Measurements from ENCODE around the gene SLX4IP. TPM values are rescaled to one million over a fixed set of nuclear protein-coding genes. Genes with fewer than 3 reads are reported as not detected.

Gene SLX4IP
- total and polyA plus RNA-seq, 2 of the 13 experiments (the other 11 are each of a cell fraction or from before 2014, with no cell fraction given) = 3.6 to 7.3 TPM

DNA sequence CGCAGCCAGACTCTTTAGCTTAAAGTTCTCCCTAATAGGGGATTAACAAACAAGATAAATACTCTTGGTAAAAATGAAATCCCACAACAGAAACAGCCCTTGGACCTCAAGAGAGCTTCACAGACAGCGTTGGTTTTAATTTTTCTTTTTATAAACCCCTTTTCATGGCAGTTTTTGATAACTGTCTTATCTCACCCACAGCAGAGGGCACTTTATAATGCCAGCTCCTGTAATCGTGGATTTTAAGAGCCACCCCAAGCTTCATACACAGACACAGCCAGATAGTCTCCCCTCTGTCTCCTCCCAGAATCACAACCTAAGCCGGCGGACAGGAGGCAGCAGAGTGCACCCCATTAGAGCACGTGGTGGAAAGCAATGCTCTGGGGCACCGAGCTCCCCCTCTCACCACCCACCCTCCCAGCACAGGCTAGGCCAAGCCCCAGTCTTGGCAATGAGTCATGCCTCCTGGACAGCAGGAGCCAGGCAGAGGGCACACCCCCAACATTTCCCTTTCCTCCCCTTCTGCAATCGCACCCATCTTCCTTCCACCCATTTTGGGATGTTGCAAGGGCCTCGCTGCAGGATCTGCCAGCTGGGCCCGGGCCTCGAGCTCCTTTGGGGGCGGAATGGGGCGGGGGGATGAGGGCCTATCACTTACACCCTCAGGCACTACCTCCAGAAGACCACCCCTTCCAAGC is 236.3 kb downstream of the SLX4IP start (continued):
- TF ChIP-seq, protein P1, sequence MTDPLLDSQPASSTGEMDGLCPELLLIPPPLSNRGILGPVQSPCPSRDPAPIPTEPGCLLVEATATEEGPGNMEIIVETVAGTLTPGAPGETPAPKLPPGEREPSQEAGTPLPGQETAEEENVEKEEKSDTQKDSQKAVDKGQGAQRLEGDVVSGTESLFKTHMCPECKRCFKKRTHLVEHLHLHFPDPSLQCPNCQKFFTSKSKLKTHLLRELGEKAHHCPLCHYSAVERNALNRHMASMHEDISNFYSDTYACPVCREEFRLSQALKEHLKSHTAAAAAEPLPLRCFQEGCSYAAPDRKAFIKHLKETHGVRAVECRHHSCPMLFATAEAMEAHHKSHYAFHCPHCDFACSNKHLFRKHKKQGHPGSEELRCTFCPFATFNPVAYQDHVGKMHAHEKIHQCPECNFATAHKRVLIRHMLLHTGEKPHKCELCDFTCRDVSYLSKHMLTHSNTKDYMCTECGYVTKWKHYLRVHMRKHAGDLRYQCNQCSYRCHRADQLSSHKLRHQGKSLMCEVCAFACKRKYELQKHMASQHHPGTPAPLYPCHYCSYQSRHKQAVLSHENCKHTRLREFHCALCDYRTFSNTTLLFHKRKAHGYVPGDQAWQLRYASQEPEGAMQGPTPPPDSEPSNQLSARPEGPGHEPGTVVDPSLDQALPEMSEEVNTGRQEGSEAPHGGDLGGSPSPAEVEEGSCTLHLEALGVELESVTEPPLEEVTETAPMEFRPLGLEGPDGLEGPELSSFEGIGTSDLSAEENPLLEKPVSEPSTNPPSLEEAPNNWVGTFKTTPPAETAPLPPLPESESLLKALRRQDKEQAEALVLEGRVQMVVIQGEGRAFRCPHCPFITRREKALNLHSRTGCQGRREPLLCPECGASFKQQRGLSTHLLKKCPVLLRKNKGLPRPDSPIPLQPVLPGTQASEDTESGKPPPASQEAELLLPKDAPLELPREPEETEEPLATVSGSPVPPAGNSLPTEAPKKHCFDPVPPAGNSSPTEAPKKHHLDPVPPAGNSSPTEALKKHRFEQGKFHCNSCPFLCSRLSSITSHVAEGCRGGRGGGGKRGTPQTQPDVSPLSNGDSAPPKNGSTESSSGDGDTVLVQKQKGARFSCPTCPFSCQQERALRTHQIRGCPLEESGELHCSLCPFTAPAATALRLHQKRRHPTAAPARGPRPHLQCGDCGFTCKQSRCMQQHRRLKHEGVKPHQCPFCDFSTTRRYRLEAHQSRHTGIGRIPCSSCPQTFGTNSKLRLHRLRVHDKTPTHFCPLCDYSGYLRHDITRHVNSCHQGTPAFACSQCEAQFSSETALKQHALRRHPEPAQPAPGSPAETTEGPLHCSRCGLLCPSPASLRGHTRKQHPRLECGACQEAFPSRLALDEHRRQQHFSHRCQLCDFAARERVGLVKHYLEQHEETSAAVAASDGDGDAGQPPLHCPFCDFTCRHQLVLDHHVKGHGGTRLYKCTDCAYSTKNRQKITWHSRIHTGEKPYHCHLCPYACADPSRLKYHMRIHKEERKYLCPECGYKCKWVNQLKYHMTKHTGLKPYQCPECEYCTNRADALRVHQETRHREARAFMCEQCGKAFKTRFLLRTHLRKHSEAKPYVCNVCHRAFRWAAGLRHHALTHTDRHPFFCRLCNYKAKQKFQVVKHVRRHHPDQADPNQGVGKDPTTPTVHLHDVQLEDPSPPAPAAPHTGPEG (CRISPR knock-in tag; IDR thresholded peaks at IDR 0.05) = no peak
- TF ChIP-seq HIVEP1 (CRISPR knock-in tag; IDR thresholded peaks at IDR 0.05) (no peak), MLLT10 (CRISPR knock-in tag; IDR thresholded peaks at IDR 0.05) (no peak), ZBTB7A (CRISPR knock-in tag; IDR thresholded peaks at IDR 0.05) (no peak; the same call in 1 of the 2 replicates), ATF1 (CRISPR knock-in tag; IDR thresholded peaks at IDR 0.05) (no peak), ARHGAP35 (CRISPR knock-in tag; IDR thresholded peaks at IDR 0.05; ENCODE audit: borderline replicate concordance) (no peak), FOXK2 (IDR thresholded peaks at IDR 0.05) (no peak), ZNF180 (CRISPR knock-in tag; IDR thresholded peaks at IDR 0.05; ENCODE audit: borderline replicate concordance, low read depth) (no peak), ETV5 (CRISPR knock-in tag; IDR thresholded peaks at IDR 0.05; ENCODE audit: borderline replicate concordance) (peak; percentile 45; the same call in 1 of the 2 replicates), MED1 (CRISPR knock-in tag; IDR thresholded peaks at IDR 0.05) (peak; percentile 58), ZNF747 (CRISPR knock-in tag; IDR thresholded peaks at IDR 0.05; ENCODE audit: borderline replicate concordance) (peak; percentile 35; the same call in 1 of the 2 replicates), ZSCAN22 (CRISPR knock-in tag; IDR thresholded peaks at IDR 0.05) (no peak), ZNF136 (CRISPR knock-in tag; IDR thresholded peaks at IDR 0.05; ENCODE audit: low read depth) (peak; percentile 48; the same call in 1 of the 2 replicates), NR2F2 (IDR thresholded peaks at IDR 0.05; ENCODE audit: borderline replicate concordance, low read depth) (no peak), YEATS4 (CRISPR knock-in tag; IDR thresholded peaks at IDR 0.05; ENCODE audit: borderline replicate concordance) (no peak; the same call in 1 of the 2 replicates)
- TF ChIP-seq, protein P2, sequence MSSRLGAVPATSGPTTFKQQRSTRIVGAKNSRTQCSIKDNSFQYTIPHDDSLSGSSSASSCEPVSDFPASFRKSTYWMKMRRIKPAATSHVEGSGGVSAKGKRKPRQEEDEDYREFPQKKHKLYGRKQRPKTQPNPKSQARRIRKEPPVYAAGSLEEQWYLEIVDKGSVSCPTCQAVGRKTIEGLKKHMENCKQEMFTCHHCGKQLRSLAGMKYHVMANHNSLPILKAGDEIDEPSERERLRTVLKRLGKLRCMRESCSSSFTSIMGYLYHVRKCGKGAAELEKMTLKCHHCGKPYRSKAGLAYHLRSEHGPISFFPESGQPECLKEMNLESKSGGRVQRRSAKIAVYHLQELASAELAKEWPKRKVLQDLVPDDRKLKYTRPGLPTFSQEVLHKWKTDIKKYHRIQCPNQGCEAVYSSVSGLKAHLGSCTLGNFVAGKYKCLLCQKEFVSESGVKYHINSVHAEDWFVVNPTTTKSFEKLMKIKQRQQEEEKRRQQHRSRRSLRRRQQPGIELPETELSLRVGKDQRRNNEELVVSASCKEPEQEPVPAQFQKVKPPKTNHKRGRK (CRISPR knock-in tag; IDR thresholded peaks at IDR 0.05) = no peak; the same call in 1 of the 2 replicates
- TF ChIP-seq, protein P3, sequence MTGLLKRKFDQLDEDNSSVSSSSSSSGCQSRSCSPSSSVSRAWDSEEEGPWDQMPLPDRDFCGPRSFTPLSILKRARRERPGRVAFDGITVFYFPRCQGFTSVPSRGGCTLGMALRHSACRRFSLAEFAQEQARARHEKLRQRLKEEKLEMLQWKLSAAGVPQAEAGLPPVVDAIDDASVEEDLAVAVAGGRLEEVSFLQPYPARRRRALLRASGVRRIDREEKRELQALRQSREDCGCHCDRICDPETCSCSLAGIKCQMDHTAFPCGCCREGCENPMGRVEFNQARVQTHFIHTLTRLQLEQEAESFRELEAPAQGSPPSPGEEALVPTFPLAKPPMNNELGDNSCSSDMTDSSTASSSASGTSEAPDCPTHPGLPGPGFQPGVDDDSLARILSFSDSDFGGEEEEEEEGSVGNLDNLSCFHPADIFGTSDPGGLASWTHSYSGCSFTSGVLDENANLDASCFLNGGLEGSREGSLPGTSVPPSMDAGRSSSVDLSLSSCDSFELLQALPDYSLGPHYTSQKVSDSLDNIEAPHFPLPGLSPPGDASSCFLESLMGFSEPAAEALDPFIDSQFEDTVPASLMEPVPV (CRISPR knock-in tag; IDR thresholded peaks at IDR 0.05) = peak; percentile 75; the same call in 1 of the 2 replicates
- TF ChIP-seq, protein P4, sequence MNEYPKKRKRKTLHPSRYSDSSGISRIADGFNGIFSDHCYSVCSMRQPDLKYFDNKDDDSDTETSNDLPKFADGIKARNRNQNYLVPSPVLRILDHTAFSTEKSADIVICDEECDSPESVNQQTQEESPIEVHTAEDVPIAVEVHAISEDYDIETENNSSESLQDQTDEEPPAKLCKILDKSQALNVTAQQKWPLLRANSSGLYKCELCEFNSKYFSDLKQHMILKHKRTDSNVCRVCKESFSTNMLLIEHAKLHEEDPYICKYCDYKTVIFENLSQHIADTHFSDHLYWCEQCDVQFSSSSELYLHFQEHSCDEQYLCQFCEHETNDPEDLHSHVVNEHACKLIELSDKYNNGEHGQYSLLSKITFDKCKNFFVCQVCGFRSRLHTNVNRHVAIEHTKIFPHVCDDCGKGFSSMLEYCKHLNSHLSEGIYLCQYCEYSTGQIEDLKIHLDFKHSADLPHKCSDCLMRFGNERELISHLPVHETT (CRISPR knock-in tag; conservative IDR thresholded peaks at IDR 0.05) = peak; percentile 20; the same call in 1 of the 2 replicates
